K562 (cell line): Measurements from ENCODE around the gene CCNYL1. TPM values are rescaled to one million over a fixed set of nuclear protein-coding genes. Genes with fewer than 3 reads are reported as not detected.

Source experiments
- ATAC-seq: fragments of 200-7000 bp; cut with Tn5 transposase; 3 replicates; pipeline ENCODE4 v1.9.1; 2020; ENCODE audit warnings: moderate library complexity
- BruUV-seq: library from RNA; stranded (reverse); fragments of 400-500 nt; replicated peaks from 2 replicates; lab custom pipeline; 2021; lab: Mats Ljungman, UMichigan
- CTCF ChIA-PET: fragments of 300-600 bp; formaldehyde crosslinking; extraction: SDS; loops from one replicate; lab custom pipeline; 2021; ENCODE audit warnings: low intra/inter-chr PET ratio; lab: Yijun Ruan, JAX
- POLR2A ChIA-PET: fragments of 300-600, 350-650 bp; sonication (Branson Sonifier 250); formaldehyde crosslinking; extraction: SDS; loops from one replicate; lab custom pipeline; 2021; ENCODE audit warnings: antibody characterized with exemption, inconsistent platforms; lab: Yijun Ruan, JAX
- DNase-seq, 4 experiments: peaks; one replicate each; pipeline versions ENCODE4 v3.0.0 to v3.0.0-alpha.2; 2011 to 2018; ENCODE audit warnings: low spot score in 3 of 4, mixed read lengths in 3 of 4; ENCODE audit errors: extremely low read depth in 1 of 4
- FAIRE-seq: peaks from 2 replicates; lab custom pipeline; 2011; peaks lifted over from hg19 to GRCh38; lab: Jason Lieb, UNC
- H2AFZ ChIP-seq: 2 replicates; pipeline ENCODE4 v1.6.0; 2011; ENCODE audit warnings: low read depth, low read length, control low read depth, inconsistent platforms
- H3K27ac ChIP-seq: fragments of 200-600 bp; 3 replicates; pipeline ENCODE4 v1.8.0; 2011; ENCODE audit warnings: low read depth, mild to moderate bottlenecking, control low read depth, inconsistent platforms, low read length, moderate library complexity, mixed read lengths; ENCODE audit errors: extremely low read depth
- H3K27me3 ChIP-seq, 2 experiments: fragments of 300-600 bp in 1 of 2; 2 replicates in 1 of 2; 3 replicates in 1 of 2; pipeline versions ENCODE4 v1.6.0 to v1.8.0; 2011; ENCODE audit warnings: inconsistent platforms in 2 of 2, low read length in 2 of 2, mild to moderate bottlenecking in 1 of 2, mixed read lengths in 1 of 2, moderate library complexity in 1 of 2; ENCODE audit not compliant: control insufficient read depth in 2 of 2, insufficient read depth in 2 of 2
- H3K36me3 ChIP-seq: fragments of 300-600 bp; 3 replicates; pipeline ENCODE4 v1.8.0; 2011; ENCODE audit warnings: mild to moderate bottlenecking, low read length, inconsistent platforms; ENCODE audit not compliant: control insufficient read depth, insufficient read depth
- H3K4me1 ChIP-seq, 2 experiments: fragments of 200-600 bp in 1 of 2; replicated peaks in 1 of 2; 2 replicates in 1 of 2; 3 replicates in 1 of 2; pipeline versions ENCODE4 v1.5.1 to v1.8.0; 2011; ENCODE audit warnings: inconsistent platforms in 2 of 2, low read length in 2 of 2, mild to moderate bottlenecking in 1 of 2, mixed read lengths in 1 of 2, moderate library complexity in 1 of 2; ENCODE audit not compliant: control insufficient read depth in 2 of 2, insufficient read depth in 2 of 2
- H3K4me2 ChIP-seq: 2 replicates; pipeline ENCODE4 v1.6.1; 2011; ENCODE audit warnings: low read length, control low read depth, inconsistent platforms, mixed read lengths; ENCODE audit not compliant: insufficient read depth
- H3K4me3 ChIP-seq: fragments of 200-600 bp; sonication (generic), shearing (Covaris generic); 2 replicates; pipeline ENCODE4 v1.5.1; 2016; ENCODE audit warnings: control low read depth, inconsistent platforms
- H3K79me2 ChIP-seq: fragments of 200-600 bp; 3 replicates; pipeline ENCODE4 v1.8.0; 2011; ENCODE audit warnings: low read length, inconsistent platforms; ENCODE audit not compliant: control insufficient read depth, insufficient read depth
- H3K9ac ChIP-seq, 2 experiments: 2 replicates each; pipeline versions ENCODE4 v1.6.0 to v1.6.1; 2011; ENCODE audit warnings: low read depth in 2 of 2, low read length in 2 of 2, control low read depth in 1 of 2, inconsistent platforms in 1 of 2, mild to moderate bottlenecking in 1 of 2, mixed read lengths in 1 of 2; ENCODE audit not compliant: insufficient read depth in 1 of 2
- H3K9me1 ChIP-seq: one replicate; pipeline ENCODE4 v1.6.0; 2011; ENCODE audit warnings: inconsistent platforms, mild to moderate bottlenecking, low read length, moderate library complexity; ENCODE audit not compliant: control insufficient read depth, insufficient read depth
- H3K9me3 ChIP-seq: replicated peaks from 2 replicates; pipeline ENCODE4 v1.5.1; 2011; ENCODE audit warnings: low read depth, low read length, inconsistent platforms; ENCODE audit not compliant: control insufficient read depth, insufficient read depth
- H4K20me1 ChIP-seq: replicated peaks from 2 replicates; pipeline ENCODE4 v1.6.1; 2011; ENCODE audit warnings: low read length, inconsistent platforms, mixed read lengths; ENCODE audit not compliant: control insufficient read depth, insufficient read depth
- GMEB1 ChIP-seq: fragments of 250-450 bp; sonication (Bioruptor Pico); IDR thresholded peaks from 2 replicates; pipeline ENCODE4 v1.4.0; 2020; ENCODE audit warnings: mild to moderate bottlenecking
- HCFC1 ChIP-seq: IDR thresholded peaks from 2 replicates; pipeline ENCODE4 v1.6.1; 2012; ENCODE audit warnings: low read depth, low read length, improper control_type of control experiment
- L3MBTL2 ChIP-seq: fragments of 450-650 bp; IDR thresholded peaks from 2 replicates; pipeline ENCODE4 v1.6.1; 2016; ENCODE audit warnings: mild to moderate bottlenecking, moderate library complexity
- LARP7 ChIP-seq: fragments of 450-650 bp; IDR thresholded peaks from 2 replicates; pipeline ENCODE4 v1.6.1; 2016
- TFAP4 ChIP-seq: sonication (generic); formaldehyde crosslinking; IDR thresholded peaks from 2 replicates; pipeline ENCODE4 v1.8.0; 2022; ENCODE audit warnings: missing genetic modification reagents, mild to moderate bottlenecking, moderate library complexity, borderline replicate concordance
- USF1 ChIP-seq: sonication (generic); formaldehyde crosslinking; IDR thresholded peaks from 2 replicates; pipeline ENCODE4 v1.9.0; 2022; ENCODE audit warnings: mild to moderate bottlenecking, missing genetic modification reagents
- ZBTB43 ChIP-seq: sonication (generic); formaldehyde crosslinking; IDR thresholded peaks from 2 replicates; pipeline ENCODE4 v1.8.0; 2023; ENCODE audit warnings: mild to moderate bottlenecking, missing genetic modification reagents
- ZKSCAN3 ChIP-seq: fragments of 250-450 bp; sonication (Bioruptor Pico); IDR thresholded peaks from 2 replicates; pipeline ENCODE4 v1.4.0; 2020
- ZNF124 ChIP-seq: sonication (generic); formaldehyde crosslinking; IDR thresholded peaks from 2 replicates; pipeline ENCODE4 v1.8.1; 2022; ENCODE audit warnings: missing genetic modification reagents
- ZNF224 ChIP-seq: sonication (generic); formaldehyde crosslinking; IDR thresholded peaks from 2 replicates; pipeline ENCODE4 v1.8.0; 2022; ENCODE audit warnings: mild to moderate bottlenecking, missing genetic modification reagents
- ZNF274 ChIP-seq: IDR thresholded peaks from 2 replicates; pipeline ENCODE4 v1.6.1; 2011; ENCODE audit warnings: low read depth, mild to moderate bottlenecking, low read length, moderate library complexity, borderline replicate concordance
- WGBS: fragments of 100-300 bp; shearing (Covaris generic); methylation state at CpG from one replicate; pipeline ENCODE4 v1.1.6; 2016; ENCODE audit warnings: low coverage, mixed read lengths; ENCODE audit not compliant: insufficient coverage; ENCODE audit errors: missing lambda C conversion rate; 5-methylcytosine and 5-hydroxymethylcytosine counted together
- in situ Hi-C: fragments of 300-500 bp; cut with MboI; formaldehyde crosslinking; loops from 4 replicates; pipeline ENCODE4 v1.15.0; 2018; ENCODE audit warnings: inconsistent platforms, mixed read lengths
- intact Hi-C: fragments of 100-400 bp; cut with micrococcal nuclease; formaldehyde crosslinking; loops from 2 replicates; pipeline ENCODE4 v1.14.2; 2022
- polyA plus RNA-seq, 8 experiments: library from polyadenylated mRNA; depleted of rRNA in 4 of 8; stranded (reverse) in 5 of 8; unstranded in 3 of 8; fragments of >200 nt; fragmentation: Nextera tagmentation in 2 of 8; fragmentation: Illumina TruSeq in 1 of 8; extraction: Ambion mirVana in 2 of 8; extraction: Trizol in 1 of 8; gene quantifications; 2 replicates each; pipeline versions ENCODE4 v1.2.1 to v1.2.3, GENCODE V29; 2011 to 2014; ENCODE audit warnings: inconsistent platforms in 1 of 8, missing spikeins in 1 of 8
- total RNA-seq, 7 experiments: library from RNA; depleted of rRNA in 6 of 7; stranded (reverse); fragments of >200 nt in 6 of 7; fragmentation: Illumina TruSeq in 2 of 7; extraction: Trizol in 2 of 7; gene quantifications; 2 replicates each; pipeline versions ENCODE4 v1.2.1 to v1.2.3, GENCODE V29; 2011 to 2021; ENCODE audit warnings: low replicate concordance in 1 of 7

CCNYL1 gene
- total and polyA plus RNA-seq, 9 of the 15 experiments (the other 6 are each of a cell fraction or from before 2014, with no cell fraction given): 1.9 to 7.5 (median 4.7) TPM

- TF ChIP-seq USF1 (CRISPR knock-in tag): peak; percentile 97
- no peak for TF ChIP-seq HCFC1
- no peak for TF ChIP-seq LARP7
- TF ChIP-seq ZBTB43 (CRISPR knock-in tag): no peak
- TF ChIP-seq ZNF124 (CRISPR knock-in tag): no peak
- 0 out of 2 replicates have a peak, but pooled peaks have one; percentile 24 for TF ChIP-seq L3MBTL2
- no peak for TF ChIP-seq ZNF274
- TF ChIP-seq, all 486 proteins: peak for 65
Measured at GRCh38 chr2:207710814-207711740, at the start of gene CCNYL1 (continued).

GRCh38 chr2:207662203-207662602, 49.2 kb upstream of the CCNYL1 start:
- BruUV-seq: no TSS peak
- Histone ChIP-seq H3K27me3 (no peaks in the 10 kb centered on the region), H3K4me2 (no peak overlapping the region), H3K79me2 (no peaks in the 10 kb centered on the region), H3K9me3 (no peaks in the 10 kb centered on the region), H3K9me1 (no peaks in the 10 kb centered on the region), H3K36me3 (no peaks in the 10 kb centered on the region)
- intact Hi-C loops: no loop called here
- TF ChIP-seq TFAP4 (CRISPR knock-in tag) (no peak), GMEB1 (no peak), ZKSCAN3 (CRISPR knock-in tag) (no peak), ZNF224 (CRISPR knock-in tag) (no peak)
- TF ChIP-seq, all 486 proteins: peak for 0
- H4K20me1 ChIP-seq: no peaks in the 10 kb centered on the region
- in situ Hi-C loops: no loop called here
- POLR2A ChIA-PET: no interaction called here
- FAIRE-seq (no peak), DNase-seq (no peak), ATAC-seq (no peak)
- 80% methylated on average over 2 of the region's 2 CpGs for WGBS
- CTCF ChIA-PET: no interaction called here
- H3K27ac ChIP-seq: no peak overlapping the region
- no peak overlapping the region for H2AFZ ChIP-seq
- no peaks in the 10 kb centered on the region; a peak in 1 of 5 replicates for H3K4me1 ChIP-seq
- no peak overlapping the region for H3K4me3 ChIP-seq
- H3K9ac ChIP-seq: no peak overlapping the region
